Testis (tissue), 3 donors: Measurements from ENCODE around the gene PTGER2. TPM values are rescaled to one million over a fixed set of nuclear protein-coding genes. Genes with fewer than 3 reads are reported as not detected.

ENCODE experiments used
- DNase-seq: peaks from one replicate; pipeline ENCODE4 v3.0.0-alpha.2; 2019
- H3K27ac ChIP-seq, 2 donors: fragments of 200-600 bp; sonication (generic); one replicate each; pipeline ENCODE4 v1.5.1; 2019
- H3K27me3 ChIP-seq: fragments of 200-600 bp; sonication (generic); one replicate; pipeline ENCODE4 v1.5.1; 2019
- H3K36me3 ChIP-seq: fragments of 200-600 bp; sonication (generic); one replicate; pipeline ENCODE4 v1.5.1; 2017; ENCODE audit warnings: low read depth; ENCODE audit errors: missing control alignments
- H3K4me1 ChIP-seq: fragments of 200-600 bp; sonication (generic); one replicate; pipeline ENCODE4 v1.5.1; 2019
- H3K4me3 ChIP-seq, 2 donors: fragments of 200-600 bp; sonication (generic); one replicate each; pipeline ENCODE4 v1.5.1; 2017 to 2019
- H3K9me3 ChIP-seq: fragments of 200-600 bp; sonication (generic); one replicate; pipeline ENCODE4 v1.5.1; 2017
- POLR2A ChIP-seq: fragments of 450-650 bp; IDR thresholded peaks from one replicate; pipeline ENCODE4 v1.6.1; 2017; ENCODE audit warnings: antibody characterized with exemption, mild to moderate bottlenecking, moderate library complexity
- WGBS, 2 donors: methylation state at CpG; one replicate each; pipeline ENCODE4 v1.1.5; 2018; 5-methylcytosine and 5-hydroxymethylcytosine counted together
- intact Hi-C: fragments of 100-400 bp; cut with DNase I; formaldehyde crosslinking; loops from one replicate; pipeline ENCODE4 v1.15.1; 2023; ENCODE audit warnings: low total_unique reads
- polyA plus RNA-seq: library from polyadenylated mRNA; stranded (reverse); fragments of 350-450 nt; fragmentation: Illumina TruSeq; extraction: RNeasy Lipid Tissue Mini Kit (QIAGEN cat#74804); gene quantifications from one replicate; pipeline ENCODE4 v1.2.3, GENCODE V29; 2014; ENCODE audit warnings: low read depth, low replicate concordance; ENCODE audit not compliant: insufficient read depth
- total RNA-seq, 2 donors: library from RNA; depleted of rRNA; stranded (reverse); fragments of >200 nt; gene quantifications; one replicate each; pipeline ENCODE4 v1.2.3, GENCODE V29; 2016
- TF ChIP-seq, protein P1 (sequence below), 3 experiments: fragments of 450-650 bp in 2 of 3; fragments of 200-600 bp in 1 of 3; sonication (generic) in 1 of 3; IDR thresholded peaks; one replicate each; pipeline ENCODE4 v1.5.1; 2016 to 2019; ENCODE audit warnings: antibody characterized with exemption in 3 of 3, mild to moderate bottlenecking in 2 of 3, moderate library complexity in 1 of 3

The PTGER2 gene
- total and polyA plus RNA-seq, 3 donors from 2014 or later, result 2.7 to 5.3 (median 4.0) TPM

DNA sequence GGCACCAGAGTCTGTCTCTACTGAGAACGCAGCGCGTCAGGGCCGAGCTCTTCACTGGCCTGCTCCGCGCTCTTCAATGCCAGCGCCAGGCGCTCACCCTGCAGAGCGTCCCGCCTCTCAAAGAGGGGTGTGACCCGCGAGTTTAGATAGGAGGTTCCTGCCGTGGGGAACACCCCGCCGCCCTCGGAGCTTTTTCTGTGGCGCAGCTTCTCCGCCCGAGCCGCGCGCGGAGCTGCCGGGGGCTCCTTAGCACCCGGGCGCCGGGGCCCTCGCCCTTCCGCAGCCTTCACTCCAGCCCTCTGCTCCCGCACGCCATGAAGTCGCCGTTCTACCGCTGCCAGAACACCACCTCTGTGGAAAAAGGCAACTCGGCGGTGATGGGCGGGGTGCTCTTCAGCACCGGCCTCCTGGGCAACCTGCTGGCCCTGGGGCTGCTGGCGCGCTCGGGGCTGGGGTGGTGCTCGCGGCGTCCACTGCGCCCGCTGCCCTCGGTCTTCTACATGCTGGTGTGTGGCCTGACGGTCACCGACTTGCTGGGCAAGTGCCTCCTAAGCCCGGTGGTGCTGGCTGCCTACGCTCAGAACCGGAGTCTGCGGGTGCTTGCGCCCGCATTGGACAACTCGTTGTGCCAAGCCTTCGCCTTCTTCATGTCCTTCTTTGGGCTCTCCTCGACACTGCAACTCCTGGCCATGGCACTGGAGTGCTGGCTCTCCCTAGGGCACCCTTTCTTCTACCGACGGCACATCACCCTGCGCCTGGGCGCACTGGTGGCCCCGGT lies 46.4 kb upstream of the PTGER2 start, which contains the start of gene PTGDR:
TSS of gene PTGDR (plus strand) at position 198 of the 778 bp plus-strand sequence. CDS start at position 315, 117 bp downstream.
- 2 to 3% methylated on average over 22 to 39 of the region's 63 CpGs for WGBS, 2 donors
- peaks cover 6% of the 10 kb centered on the region for H3K4me1 ChIP-seq
- H3K4me3 ChIP-seq, result peak within 1 kb of the TSS; percentile 27 to 53
- DNase-seq, result peak; percentile 25
- H3K9me3 ChIP-seq, result no peaks in the 10 kb centered on the region
- no peak within 1 kb of the TSS for H3K27ac ChIP-seq
- H3K36me3 ChIP-seq, result no peaks in the 10 kb centered on the region
- H3K27me3 ChIP-seq, result no peaks in the 10 kb centered on the region
- TF ChIP-seq, protein P1, sequence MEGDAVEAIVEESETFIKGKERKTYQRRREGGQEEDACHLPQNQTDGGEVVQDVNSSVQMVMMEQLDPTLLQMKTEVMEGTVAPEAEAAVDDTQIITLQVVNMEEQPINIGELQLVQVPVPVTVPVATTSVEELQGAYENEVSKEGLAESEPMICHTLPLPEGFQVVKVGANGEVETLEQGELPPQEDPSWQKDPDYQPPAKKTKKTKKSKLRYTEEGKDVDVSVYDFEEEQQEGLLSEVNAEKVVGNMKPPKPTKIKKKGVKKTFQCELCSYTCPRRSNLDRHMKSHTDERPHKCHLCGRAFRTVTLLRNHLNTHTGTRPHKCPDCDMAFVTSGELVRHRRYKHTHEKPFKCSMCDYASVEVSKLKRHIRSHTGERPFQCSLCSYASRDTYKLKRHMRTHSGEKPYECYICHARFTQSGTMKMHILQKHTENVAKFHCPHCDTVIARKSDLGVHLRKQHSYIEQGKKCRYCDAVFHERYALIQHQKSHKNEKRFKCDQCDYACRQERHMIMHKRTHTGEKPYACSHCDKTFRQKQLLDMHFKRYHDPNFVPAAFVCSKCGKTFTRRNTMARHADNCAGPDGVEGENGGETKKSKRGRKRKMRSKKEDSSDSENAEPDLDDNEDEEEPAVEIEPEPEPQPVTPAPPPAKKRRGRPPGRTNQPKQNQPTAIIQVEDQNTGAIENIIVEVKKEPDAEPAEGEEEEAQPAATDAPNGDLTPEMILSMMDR (IDR thresholded peaks at IDR 0.05), result no peak
- TF ChIP-seq POLR2A, result no peak
- intact Hi-C loops, result no loop called here

DNA sequence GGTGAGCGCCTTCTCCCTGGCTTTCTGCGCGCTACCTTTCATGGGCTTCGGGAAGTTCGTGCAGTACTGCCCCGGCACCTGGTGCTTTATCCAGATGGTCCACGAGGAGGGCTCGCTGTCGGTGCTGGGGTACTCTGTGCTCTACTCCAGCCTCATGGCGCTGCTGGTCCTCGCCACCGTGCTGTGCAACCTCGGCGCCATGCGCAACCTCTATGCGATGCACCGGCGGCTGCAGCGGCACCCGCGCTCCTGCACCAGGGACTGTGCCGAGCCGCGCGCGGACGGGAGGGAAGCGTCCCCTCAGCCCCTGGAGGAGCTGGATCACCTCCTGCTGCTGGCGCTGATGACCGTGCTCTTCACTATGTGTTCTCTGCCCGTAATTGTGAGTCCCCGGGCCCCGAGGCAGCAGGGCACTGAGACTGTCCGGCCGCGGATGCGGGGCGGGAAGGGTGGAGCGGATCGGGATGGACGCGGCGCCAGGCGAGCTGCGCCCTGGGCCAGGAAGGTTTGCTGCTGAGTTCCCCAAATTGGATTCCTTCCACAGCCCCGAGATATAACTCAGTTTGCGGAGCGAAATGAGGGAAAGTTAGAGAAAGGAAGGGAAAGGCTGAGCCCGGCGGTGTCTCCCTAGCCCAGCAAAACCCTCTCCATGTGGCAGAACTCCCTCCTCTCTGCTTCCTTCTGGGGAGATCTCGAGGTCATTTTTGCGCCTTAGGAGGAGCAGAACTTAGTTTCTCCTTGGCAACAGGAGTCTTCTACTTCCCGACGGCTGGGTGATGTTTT lies 45.6 kb upstream of the PTGER2 start:
- TF ChIP-seq, protein P1 (IDR thresholded peaks at IDR 0.05), result no peak
- no peak for TF ChIP-seq POLR2A
- Histone ChIP-seq H3K9me3 (no peaks in the 10 kb centered on the region), H3K36me3 (no peaks in the 10 kb centered on the region), H3K27ac (no peak overlapping the region), H3K4me3 (peak overlapping the region; percentile 27 to 53), H3K27me3 (no peaks in the 10 kb centered on the region), H3K4me1 (peaks cover 6% of the 10 kb centered on the region)
- intact Hi-C loops, result no loop called here
- WGBS, 2 donors, result 1% methylated on average over 17 to 52 of the region's 54 CpGs
- no peak for DNase-seq

DNA sequence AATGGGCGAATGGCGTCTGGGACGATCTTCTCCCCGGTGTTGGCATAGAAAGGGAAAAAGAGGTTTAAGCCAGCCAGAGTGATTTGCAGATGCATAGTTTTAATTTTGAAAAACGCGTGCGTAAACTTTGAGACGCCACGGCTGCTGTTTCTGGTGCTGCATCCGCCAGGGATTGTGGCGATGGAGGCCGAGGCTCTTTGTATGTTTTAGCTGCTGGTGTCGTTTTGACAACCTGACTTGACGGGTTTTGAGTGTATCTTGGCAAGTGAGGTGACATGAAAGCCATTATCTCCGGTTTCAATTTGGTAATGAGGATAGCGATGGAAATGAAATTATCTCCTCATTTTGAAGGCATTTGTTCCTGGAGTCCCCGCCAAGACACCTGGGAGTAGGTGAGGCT lies 45.0 kb upstream of the PTGER2 start:
- Histone ChIP-seq H3K4me1 (peaks cover 6% of the 10 kb centered on the region), H3K27ac (no peak overlapping the region), H3K27me3 (no peaks in the 10 kb centered on the region), H3K4me3 (peak overlapping the region; percentile 27 to 53), H3K9me3 (no peaks in the 10 kb centered on the region), H3K36me3 (no peaks in the 10 kb centered on the region)
- intact Hi-C loops, result no loop called here
- no peak for DNase-seq
- 26 to 39% methylated on average over 17 of the region's 17 CpGs for WGBS, 2 donors
- TF ChIP-seq, protein P1 (IDR thresholded peaks at IDR 0.05), result no peak
- TF ChIP-seq POLR2A, result no peak

DNA sequence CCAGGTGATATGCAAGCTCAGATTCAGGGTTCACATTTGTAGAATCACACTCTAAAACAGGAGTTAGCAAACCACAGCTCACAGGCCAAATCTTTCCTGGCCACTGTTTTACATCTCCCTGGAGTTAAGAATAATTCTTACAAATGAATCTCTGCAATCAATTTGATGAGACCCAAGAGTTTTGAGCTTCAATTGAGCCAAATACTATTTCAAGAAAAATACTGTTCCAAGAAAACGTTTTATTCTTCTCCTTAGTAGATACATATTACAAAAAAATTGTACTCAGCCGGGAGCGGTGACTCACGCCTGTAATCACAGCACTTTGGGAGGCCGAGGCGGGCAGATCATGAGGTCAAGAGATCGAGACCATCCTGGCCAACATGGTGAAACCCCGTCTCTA lies 44.1 kb upstream of the PTGER2 start:
- Histone ChIP-seq H3K36me3 (no peaks in the 10 kb centered on the region), H3K27me3 (no peaks in the 10 kb centered on the region), H3K4me1 (peaks cover 6% of the 10 kb centered on the region), H3K27ac (no peak overlapping the region), H3K4me3 (no peak overlapping the region), H3K9me3 (no peaks in the 10 kb centered on the region)
- 40 to 43% methylated on average over 8 of the region's 8 CpGs for WGBS, 2 donors
- peak; percentile 26 for DNase-seq
- no peak for TF ChIP-seq POLR2A
- TF ChIP-seq, protein P1 (IDR thresholded peaks at IDR 0.05), result no peak
- intact Hi-C loops, result no loop called here
